Astrocyte of the cerebellum (primary cell): ENCODE measurements around the gene SSU72.

Experiments used
- DNase-seq: peaks from one replicate; pipeline ENCODE4 v3.0.0-alpha.2; 2011; ENCODE audit warnings: low read depth
- H3K4me3 ChIP-seq: 2 replicates; pipeline ENCODE4 v1.5.1; 2011; ENCODE audit warnings: mild to moderate bottlenecking, low read depth, low read length, moderate library complexity
- in situ Hi-C: cut with HindIII; loops from 2 replicates; pipeline ENCODE4 v1.10.0; 2017; ENCODE audit warnings: low sequenced_read_pairs
- TF ChIP-seq, protein P1 (sequence below): IDR thresholded peaks from 2 replicates; pipeline ENCODE4 v1.5.1; 2012; ENCODE audit warnings: low read length, low read depth, moderate library complexity, mild to moderate bottlenecking; ENCODE audit errors: missing control alignments

SSU72 gene

GRCh38 chr1:1612104-1612400, 37.4 kb upstream of the SSU72 start:
- DNase-seq: no peak
- in situ Hi-C loops: no loop called here
- TF ChIP-seq, protein P1, sequence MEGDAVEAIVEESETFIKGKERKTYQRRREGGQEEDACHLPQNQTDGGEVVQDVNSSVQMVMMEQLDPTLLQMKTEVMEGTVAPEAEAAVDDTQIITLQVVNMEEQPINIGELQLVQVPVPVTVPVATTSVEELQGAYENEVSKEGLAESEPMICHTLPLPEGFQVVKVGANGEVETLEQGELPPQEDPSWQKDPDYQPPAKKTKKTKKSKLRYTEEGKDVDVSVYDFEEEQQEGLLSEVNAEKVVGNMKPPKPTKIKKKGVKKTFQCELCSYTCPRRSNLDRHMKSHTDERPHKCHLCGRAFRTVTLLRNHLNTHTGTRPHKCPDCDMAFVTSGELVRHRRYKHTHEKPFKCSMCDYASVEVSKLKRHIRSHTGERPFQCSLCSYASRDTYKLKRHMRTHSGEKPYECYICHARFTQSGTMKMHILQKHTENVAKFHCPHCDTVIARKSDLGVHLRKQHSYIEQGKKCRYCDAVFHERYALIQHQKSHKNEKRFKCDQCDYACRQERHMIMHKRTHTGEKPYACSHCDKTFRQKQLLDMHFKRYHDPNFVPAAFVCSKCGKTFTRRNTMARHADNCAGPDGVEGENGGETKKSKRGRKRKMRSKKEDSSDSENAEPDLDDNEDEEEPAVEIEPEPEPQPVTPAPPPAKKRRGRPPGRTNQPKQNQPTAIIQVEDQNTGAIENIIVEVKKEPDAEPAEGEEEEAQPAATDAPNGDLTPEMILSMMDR: no peak
- no peak overlapping the region for H3K4me3 ChIP-seq

DNA sequence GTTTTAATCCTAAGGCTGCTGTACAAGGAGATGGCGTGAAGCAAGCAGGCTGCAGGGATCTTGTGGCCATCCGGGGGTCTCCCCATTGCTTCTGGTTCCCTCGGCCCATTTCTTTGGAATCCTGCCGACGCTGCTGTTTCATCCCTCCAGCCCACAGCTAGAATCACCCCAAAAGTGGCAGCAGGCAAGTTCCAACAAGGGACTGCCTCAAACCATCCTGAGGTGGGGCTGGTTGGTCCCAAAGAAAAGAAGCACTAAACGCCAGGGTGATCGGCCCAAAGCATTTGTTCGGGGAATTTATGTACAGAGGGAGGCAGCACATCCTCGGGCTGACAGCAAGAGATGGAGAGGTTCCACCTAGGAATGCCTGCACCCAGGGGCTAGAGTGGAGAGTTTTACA, 36.1 kb upstream of the SSU72 start:
- no peak for DNase-seq
- TF ChIP-seq, protein P1: no peak
- in situ Hi-C loops: no loop called here

DNA sequence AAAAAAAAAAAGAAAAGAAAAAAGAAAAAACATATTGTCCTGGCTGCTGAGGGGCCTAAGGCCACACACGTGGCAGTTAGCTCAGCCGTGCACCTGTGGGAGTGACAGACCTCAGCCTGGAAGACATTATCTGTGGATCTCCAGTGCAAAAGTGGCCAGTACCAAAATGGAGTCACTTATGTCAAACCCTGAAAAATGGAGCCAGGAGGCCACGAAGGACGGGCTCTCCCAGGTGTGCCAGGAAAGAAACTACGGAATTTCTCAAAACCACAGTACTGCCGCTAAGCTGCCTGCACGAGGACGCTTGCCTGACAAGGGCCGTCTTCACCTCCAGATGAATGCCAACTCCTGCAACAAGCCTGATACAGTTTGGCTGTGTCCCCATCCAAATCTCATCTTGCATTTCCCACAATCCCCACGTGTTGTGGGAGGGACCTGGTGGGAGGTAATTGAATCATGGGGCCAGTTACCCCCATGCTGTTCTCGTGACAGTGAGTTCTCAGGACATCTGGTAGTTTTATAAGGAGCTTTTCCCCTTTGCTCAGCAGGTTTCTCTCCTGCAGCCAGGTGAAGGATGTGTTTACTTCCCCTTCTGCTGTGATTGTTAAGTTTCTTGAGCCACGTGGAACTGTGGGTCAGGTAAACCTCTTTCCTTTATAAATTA, 35.3 kb upstream of the SSU72 start:
- DNase-seq: no peak
- in situ Hi-C loops: no loop called here
- TF ChIP-seq, protein P1: no peak
- no peak overlapping the region for H3K4me3 ChIP-seq

More for the DNA sequence above, 36.1 kb upstream of the SSU72 start:
- no peak overlapping the region for H3K4me3 ChIP-seq

- TF ChIP-seq, protein P1: no peak
- in situ Hi-C loops: no loop called here
- no peak overlapping the region for H3K4me3 ChIP-seq
- DNase-seq: no peak
Measured at GRCh38 chr1:1606232-1606631, 31.6 kb upstream of the SSU72 start.

- TF ChIP-seq, protein P1: no peak
- H3K4me3 ChIP-seq: no peak overlapping the region
- in situ Hi-C loops: no loop called here
Measured at GRCh38 chr1:1605724-1606123, 31.1 kb upstream of the SSU72 start.

GRCh38 chr1:1605034-1605591, 30.4 kb upstream of the SSU72 start:
- in situ Hi-C loops: no loop called here
- H3K4me3 ChIP-seq: no peak overlapping the region
- no peak for DNase-seq
- TF ChIP-seq, protein P1: no peak

More at GRCh38 chr1:1605724-1606123, 31.1 kb upstream of the SSU72 start:
- DNase-seq: no peak
